Activated naive CD4-positive, alpha-beta T cell treated with anti-CD3 and anti-CD28 coated beads, Interleukin-2, amount 10 ng/mL, durations not matched to agents 7 days and 5 days (primary cell): ENCODE data around the gene IER5.

Experiments
- CTCF ChIA-PET: fragments of 350-600 bp; sonication (Branson Sonifier 250); formaldehyde crosslinking; loops from one replicate; lab custom pipeline; 2021; ENCODE audit warnings: antibody characterized with exemption; lab: Charles Lee
- DNase-seq: peaks from one replicate; pipeline ENCODE4 v3.0.0-alpha.2; 2020
- H3K27ac Mint-ChIP-seq: one replicate; pipeline ENCODE4 v1.8.0; 2021; ENCODE audit warnings: mild to moderate bottlenecking, moderate library complexity, mixed read lengths
- H3K27me3 Mint-ChIP-seq: one replicate; pipeline ENCODE4 v1.8.0; 2021; ENCODE audit warnings: mild to moderate bottlenecking, mixed read lengths
- H3K36me3 Mint-ChIP-seq: one replicate; pipeline ENCODE4 v1.8.0; 2021; ENCODE audit warnings: mixed read lengths
- H3K4me1 Mint-ChIP-seq: one replicate; pipeline ENCODE4 v1.8.0; 2021; ENCODE audit warnings: mixed read lengths
- H3K4me3 Mint-ChIP-seq: one replicate; pipeline ENCODE4 v1.8.0; 2021; ENCODE audit warnings: mild to moderate bottlenecking, moderate library complexity, mixed read lengths
- H3K9me3 Mint-ChIP-seq: one replicate; pipeline ENCODE4 v1.8.0; 2021; ENCODE audit warnings: mixed read lengths

The IER5 gene

DNA sequence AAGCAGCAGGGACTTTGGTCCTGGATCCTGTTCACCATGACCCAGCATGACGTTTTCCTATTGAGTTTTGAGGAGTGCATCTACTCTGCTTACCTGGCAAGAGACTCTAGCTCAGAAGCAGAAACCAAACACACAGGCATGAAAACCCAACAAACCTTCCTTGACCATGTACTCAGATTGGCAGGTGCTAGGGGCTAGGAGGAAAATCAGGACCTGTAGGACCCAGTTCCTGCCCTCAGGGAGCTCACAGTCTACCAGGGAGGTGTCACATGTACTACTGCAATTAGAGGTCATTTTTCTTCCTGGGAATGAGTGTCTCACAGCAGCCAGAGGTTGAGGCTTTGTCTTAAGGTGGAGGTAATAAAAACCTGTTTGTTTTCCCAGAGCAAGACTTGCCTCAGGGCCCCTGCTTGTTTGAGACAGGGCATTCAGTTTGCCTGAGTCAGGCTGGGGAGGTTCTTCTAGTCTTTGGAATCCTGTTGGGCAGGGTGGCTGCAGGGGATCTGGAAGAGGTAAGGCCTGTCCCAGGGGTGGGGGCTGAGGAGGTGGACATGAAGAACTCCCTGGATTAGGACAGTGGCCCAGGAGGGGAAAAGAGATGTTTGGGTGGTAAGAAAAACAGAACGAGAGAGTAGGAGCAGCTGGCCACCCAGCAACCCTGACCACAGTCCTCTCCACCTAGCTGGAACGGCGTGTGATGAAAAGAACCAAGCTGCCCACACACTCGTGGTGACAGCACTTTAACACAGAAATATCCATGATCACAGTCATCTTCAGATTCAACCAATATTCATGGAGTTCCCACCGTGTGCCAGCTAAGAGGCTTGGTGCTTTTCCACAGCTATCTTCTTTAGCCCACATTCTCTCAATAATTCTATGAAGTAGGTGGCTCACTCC is 30.8 kb downstream of the IER5 start:
- Mint-ChIP-seq H3K4me1 (no peaks in the 10 kb centered on the region), H3K36me3 (no peaks in the 10 kb centered on the region), H3K27ac (no peak overlapping the region), H3K4me3 (no peak overlapping the region), H3K27me3 (peaks cover 74% of the 10 kb centered on the region), H3K9me3 (no peaks in the 10 kb centered on the region)
- no peak for DNase-seq
- CTCF ChIA-PET: interaction anchor here (1.2 to 1.5 kb wide), 2 partner anchors 16 to 24 kb away, joined by 5 read pairs; no protein-coding TSS in a partner anchor

DNA sequence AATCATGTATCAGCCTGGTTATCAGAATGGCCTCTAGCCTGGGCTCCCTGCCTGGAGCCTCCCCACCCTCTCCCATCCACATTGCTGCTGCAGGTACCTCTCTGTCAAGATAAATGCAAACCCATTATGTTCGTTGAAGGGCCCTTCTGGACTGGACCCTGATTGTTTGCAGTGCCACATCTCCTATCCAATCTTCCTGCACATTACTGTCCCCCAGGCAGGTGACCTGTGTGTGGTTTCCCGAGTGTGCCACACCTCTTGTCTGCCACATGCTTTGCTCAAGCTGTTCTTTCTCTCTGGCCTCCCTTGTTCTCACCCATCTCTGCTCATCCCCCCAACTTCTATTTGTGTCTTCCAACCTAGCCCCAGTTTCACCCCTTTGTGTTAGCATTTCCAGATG is 32.4 kb downstream of the IER5 start:
- Mint-ChIP-seq H3K4me3 (no peak overlapping the region), H3K27me3 (peaks cover 66% of the 10 kb centered on the region), H3K27ac (no peak overlapping the region), H3K9me3 (no peaks in the 10 kb centered on the region), H3K4me1 (no peaks in the 10 kb centered on the region), H3K36me3 (no peaks in the 10 kb centered on the region)
- CTCF ChIA-PET: no interaction called here
- no peak for DNase-seq

DNA sequence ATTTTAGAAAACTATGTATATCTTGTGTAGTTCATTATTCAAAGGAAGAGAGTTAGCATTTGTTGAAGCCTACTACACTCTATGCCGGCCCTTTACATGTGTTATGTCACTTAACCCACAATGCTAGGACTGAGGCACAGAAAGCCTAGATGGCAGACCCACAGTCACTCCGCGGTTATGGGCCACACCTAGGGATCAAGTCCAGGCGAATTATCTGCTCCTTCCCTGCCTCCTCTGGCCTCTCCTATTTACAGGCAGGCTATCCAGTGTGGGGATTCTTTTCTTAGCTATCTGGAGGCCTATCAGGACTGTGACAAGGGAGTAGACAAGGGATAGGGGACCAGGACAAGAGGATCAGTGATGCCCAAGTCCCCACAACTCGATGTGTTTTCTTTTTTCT is 33.0 kb downstream of the IER5 start:
- Mint-ChIP-seq H3K4me3 (no peak overlapping the region), H3K36me3 (no peaks in the 10 kb centered on the region), H3K9me3 (no peaks in the 10 kb centered on the region), H3K4me1 (no peaks in the 10 kb centered on the region), H3K27me3 (peaks cover 63% of the 10 kb centered on the region), H3K27ac (no peak overlapping the region)
- CTCF ChIA-PET: no interaction called here
- no peak for DNase-seq

DNA sequence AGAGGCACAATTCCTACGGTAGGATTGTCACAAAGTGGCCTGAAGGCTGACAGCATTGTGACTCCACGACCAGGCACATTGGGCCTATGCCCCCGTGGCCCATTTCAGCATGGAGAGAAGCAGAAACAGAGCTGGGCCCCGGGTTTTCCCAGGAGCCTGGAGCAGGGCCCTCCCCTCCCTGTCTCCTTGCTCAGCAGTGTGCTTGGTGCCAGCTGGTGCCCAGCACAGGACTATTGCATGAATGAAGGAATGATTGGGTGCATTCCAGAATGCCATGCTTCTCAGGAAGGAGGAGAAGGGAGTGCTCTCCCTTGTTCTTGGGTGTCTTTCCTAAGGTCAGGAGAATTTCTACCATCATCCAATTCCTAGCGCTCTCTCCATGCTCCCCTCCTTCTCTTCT is 33.7 kb downstream of the IER5 start:
- DNase-seq: no peak
- H3K9me3 Mint-ChIP-seq: no peaks in the 10 kb centered on the region
- no peaks in the 10 kb centered on the region for H3K4me1 Mint-ChIP-seq
- CTCF ChIA-PET: no interaction called here
- no peak overlapping the region for H3K27ac Mint-ChIP-seq
- H3K36me3 Mint-ChIP-seq: no peaks in the 10 kb centered on the region
- no peak overlapping the region for H3K4me3 Mint-ChIP-seq
- H3K27me3 Mint-ChIP-seq: peaks cover 59% of the 10 kb centered on the region

DNA sequence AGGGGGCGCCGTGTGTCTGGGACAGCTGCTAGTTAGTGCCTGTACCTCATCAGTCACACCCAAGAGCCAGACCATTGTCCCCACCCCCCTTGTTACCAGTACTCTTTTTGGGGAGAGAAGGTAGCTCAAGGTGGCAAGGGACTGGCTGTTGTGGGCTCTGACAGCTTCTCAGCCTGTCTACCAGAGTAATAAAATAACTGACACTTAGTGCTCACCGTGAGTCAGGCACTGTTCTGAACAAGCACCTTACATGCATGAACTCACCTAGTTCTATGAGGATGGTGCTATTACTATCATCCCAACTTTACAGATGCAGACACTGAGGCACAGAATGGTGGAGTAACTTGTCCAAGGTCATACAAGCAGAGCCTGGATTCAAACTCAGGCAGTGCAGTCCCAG is 34.7 kb downstream of the IER5 start:
- Mint-ChIP-seq H3K27me3 (peaks cover 49% of the 10 kb centered on the region), H3K36me3 (no peaks in the 10 kb centered on the region), H3K9me3 (no peaks in the 10 kb centered on the region), H3K4me3 (no peak overlapping the region), H3K4me1 (peaks cover 2% of the 10 kb centered on the region), H3K27ac (no peak overlapping the region)
- CTCF ChIA-PET: no interaction called here
- DNase-seq: no peak

DNA sequence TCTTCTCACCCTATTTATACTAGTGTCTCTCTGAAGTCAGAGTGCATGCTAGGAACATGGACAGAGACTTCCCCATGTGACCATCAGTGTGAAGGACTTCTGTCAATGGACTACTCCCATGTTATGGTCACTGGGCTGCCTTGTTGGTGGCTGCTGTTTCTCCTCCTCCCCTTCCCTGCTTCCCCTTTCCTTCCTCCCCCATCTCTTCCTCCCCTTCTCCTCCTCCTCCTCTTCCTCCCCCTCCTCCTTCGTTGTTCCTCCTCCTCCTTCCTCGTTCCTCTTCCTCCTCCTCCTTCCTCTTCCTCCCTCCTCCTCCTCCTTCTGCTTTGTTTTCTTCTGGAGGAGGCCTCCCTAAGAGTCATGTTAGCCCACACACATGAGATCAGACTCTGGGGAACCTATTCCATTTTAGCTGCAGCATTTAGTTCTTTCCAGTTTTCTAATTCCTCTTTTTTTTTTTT is 35.8 kb downstream of the IER5 start:
- H3K36me3 Mint-ChIP-seq: no peaks in the 10 kb centered on the region
- H3K9me3 Mint-ChIP-seq: no peaks in the 10 kb centered on the region
- no peak overlapping the region for H3K4me3 Mint-ChIP-seq
- peaks cover 11% of the 10 kb centered on the region for H3K4me1 Mint-ChIP-seq
- no peak for DNase-seq
- H3K27ac Mint-ChIP-seq: no peak overlapping the region
- CTCF ChIA-PET: interaction anchor here (0.6 kb wide), 1 partner anchor 619 kb away, joined by 3 read pairs; no protein-coding TSS in a partner anchor
- peaks cover 45% of the 10 kb centered on the region for H3K27me3 Mint-ChIP-seq

DNA sequence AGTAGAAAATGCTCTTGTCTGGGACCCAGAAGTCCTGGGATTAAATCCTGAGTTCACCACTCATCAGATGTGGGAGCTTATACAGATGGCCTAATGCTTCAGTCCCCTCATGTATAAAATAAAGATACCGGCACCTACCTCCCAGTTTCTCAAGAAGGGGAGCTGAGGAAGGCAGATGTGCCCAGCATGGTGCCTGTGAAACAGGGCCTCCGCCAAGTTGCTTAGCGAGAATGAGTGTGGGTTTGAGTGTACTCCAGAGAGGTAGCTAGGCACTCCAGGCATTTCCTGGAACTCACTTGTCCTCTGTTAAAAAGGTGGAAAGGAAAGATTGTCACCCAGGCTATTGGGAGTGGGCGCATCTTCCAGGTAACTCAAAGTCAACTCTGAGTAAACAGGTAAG is 37.8 kb downstream of the IER5 start:
- CTCF ChIA-PET: interaction anchor here (2.1 kb wide), 1 partner anchor 23 kb away, joined by 6 read pairs; no protein-coding TSS in a partner anchor
- Mint-ChIP-seq H3K27me3 (peaks cover 46% of the 10 kb centered on the region), H3K9me3 (no peaks in the 10 kb centered on the region), H3K4me3 (no peak overlapping the region), H3K4me1 (peaks cover 19% of the 10 kb centered on the region), H3K36me3 (no peaks in the 10 kb centered on the region), H3K27ac (no peak overlapping the region)
- no peak for DNase-seq

DNA sequence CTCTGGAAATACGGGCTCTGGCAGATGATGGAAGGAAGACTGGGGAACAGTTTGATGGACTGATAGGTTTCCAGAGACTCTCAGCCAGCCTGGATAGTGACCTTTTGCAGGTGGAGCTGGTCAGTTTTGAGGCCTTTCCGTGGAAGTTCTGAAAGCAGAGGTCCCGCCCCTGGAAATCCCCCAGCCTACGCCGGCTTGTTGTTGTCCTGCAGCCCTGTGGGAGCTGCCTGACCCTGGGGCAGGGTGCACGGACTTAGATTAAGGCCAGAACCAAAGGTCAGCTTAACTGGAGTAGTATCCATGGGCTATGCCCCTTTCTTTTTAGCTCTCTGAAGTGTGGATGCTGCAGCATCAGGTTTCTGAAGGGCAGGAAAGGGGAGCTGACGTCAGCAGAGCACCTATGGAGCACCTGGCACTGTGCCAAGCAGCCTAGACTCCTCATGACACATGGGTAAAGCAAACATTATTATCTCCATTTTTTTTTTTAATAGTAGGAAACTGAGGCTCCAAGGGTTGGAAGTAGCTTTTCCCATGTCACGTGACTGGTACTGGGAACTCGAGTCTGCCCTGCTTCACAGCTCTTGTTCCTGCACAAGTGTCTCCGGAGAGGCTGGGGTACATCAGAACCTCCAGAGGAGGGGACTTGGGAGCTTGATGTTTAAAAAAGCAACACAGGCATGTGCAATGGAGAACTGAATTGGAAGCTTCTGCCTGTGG is 38.5 kb downstream of the IER5 start:
- peaks cover 19% of the 10 kb centered on the region for H3K4me1 Mint-ChIP-seq
- H3K27ac Mint-ChIP-seq: no peak overlapping the region
- CTCF ChIA-PET: interaction anchor here (0.7 to 2.9 kb wide), 4 partner anchors 14 to 23 kb away, joined by 3 to 13 read pairs (median 6); no protein-coding TSS in a partner anchor

DNA sequence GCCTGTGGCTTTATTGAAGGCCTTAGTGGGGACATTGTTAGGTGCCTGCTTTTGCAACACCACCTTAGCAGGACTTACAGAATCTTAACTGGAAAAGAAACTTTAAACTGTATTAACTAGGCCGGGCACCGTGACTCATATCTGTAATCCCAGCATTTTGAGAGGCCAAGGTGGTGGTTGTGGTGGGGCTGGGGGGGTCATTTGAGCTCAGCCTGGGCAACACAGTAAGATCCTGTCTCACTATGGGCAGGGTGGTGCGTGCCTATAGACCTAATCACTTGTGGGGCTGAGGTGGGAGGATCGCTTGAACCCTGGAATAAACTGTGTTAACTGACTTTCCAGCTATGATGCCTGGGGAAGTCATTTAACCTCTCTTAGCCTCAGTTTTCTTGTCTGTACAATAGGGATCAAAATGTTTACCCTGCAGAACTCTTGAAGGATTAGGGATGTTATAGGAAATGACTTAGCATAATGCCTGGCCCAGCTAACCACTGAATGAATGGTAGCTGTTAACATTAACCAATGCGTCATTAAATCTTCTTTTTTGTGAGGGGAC is 39.5 kb downstream of the IER5 start:
- Mint-ChIP-seq H3K9me3 (no peaks in the 10 kb centered on the region), H3K27me3 (peaks cover 45% of the 10 kb centered on the region), H3K4me3 (no peak overlapping the region), H3K4me1 (peaks cover 23% of the 10 kb centered on the region), H3K36me3 (no peaks in the 10 kb centered on the region), H3K27ac (no peak overlapping the region)
- no peak for DNase-seq
- CTCF ChIA-PET: interaction anchor here (1.3 to 2.9 kb wide), 4 partner anchors 13 to 24 kb away, joined by 3 to 13 read pairs (median 6); no protein-coding TSS in a partner anchor

More for the DNA sequence above, 38.5 kb downstream of the IER5 start:
- Mint-ChIP-seq H3K4me3 (no peak overlapping the region), H3K27me3 (peaks cover 50% of the 10 kb centered on the region), H3K9me3 (no peaks in the 10 kb centered on the region), H3K36me3 (no peaks in the 10 kb centered on the region)
- no peak for DNase-seq

DNA sequence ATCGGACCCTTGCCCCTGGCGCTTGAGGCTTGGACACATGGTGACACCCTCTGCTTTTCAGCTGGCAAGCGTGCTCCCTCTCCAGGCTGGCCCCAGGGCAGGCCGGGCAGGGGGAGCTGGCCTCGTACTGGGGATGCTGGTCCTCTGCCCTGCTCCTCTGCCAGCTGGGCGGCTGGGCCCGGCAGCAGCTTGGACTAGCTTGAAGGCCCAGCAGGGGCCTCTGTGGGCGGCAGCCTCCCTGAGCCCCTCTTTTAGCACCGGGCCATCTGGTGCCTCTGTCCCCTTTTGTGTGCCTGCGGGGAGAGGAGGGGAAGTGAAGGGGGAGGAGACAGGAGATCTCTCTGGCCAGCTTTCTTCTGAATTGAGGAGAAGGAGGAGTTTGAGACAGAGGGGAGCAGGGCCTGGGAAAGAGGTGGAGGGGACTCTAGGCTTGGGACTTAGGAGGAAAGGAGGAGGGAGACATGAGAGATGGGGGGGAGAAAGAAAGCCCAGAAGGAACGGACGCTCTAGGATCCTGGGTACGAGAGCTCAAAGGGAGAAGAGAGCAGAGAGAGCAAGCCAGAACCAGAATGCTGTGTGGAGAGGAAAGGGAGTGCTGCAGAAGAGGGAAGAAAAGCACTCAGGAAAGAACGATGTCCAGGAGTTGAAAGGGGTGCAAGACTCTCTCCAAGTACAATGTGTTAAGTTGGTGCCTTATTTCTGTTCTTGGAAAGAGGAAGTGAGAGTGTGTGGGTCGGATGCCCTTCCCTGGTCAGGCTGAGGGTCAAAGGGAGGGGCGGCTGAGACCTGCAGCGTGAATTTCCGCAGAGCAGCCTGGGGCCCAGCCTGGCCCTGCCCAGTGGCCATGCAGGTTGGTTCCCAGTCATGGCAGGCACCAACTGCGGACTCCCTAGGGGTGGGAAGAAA is 40.3 kb downstream of the IER5 start:
- H3K27me3 Mint-ChIP-seq: peaks cover 51% of the 10 kb centered on the region
- peaks cover 30% of the 10 kb centered on the region for H3K4me1 Mint-ChIP-seq
- H3K4me3 Mint-ChIP-seq: no peak overlapping the region
- H3K27ac Mint-ChIP-seq: no peak overlapping the region
- no peaks in the 10 kb centered on the region for H3K36me3 Mint-ChIP-seq
- CTCF ChIA-PET: interaction anchor here (1.3 to 2.9 kb wide), 3 partner anchors 12 to 25 kb away, joined by 3 to 13 read pairs (median 6); no protein-coding TSS in a partner anchor
- no peaks in the 10 kb centered on the region for H3K9me3 Mint-ChIP-seq
- DNase-seq: no peak

DNA sequence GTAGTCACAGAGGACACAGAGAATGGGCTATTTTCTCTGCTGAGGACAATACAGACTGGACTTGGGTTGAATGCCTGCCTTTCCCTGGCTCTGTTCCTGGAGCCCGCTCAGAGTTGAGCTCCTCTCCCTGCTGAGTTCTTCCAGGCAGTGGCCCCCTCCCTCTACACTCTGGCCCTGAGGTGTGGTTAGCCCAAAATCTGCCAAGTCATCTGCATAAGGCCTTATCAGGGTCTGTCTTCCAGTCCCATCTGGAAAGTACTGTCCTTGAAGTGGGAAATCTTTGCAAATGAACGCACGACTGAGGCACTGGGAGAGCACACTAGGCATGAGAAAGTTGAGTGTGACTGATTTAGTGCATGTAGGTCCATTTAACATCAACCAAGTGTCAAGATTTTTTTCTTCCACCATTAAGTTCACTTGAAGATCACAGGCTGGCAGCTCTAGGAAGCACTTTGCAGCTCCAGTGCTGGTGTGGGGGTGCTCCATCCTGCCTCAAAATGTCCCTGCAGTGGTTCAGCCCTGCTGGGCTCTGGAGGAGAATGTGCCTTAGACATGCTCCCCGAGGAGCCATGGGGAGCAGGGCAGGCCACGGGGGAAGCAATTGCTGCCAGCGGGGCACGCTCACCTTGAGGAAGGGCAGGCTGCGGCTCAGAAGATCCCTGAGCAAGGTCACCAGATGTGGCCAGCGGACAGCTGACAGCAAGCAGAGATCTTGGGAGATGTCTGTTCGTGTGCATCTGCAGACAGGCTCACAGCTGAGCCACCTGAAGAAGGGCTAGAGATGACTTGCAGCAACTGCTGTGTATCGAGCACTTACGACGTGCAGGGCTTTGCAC is 41.5 kb downstream of the IER5 start:
- DNase-seq: no peak
- peaks cover 42% of the 10 kb centered on the region for H3K4me1 Mint-ChIP-seq
- H3K4me3 Mint-ChIP-seq: no peak overlapping the region
- no peaks in the 10 kb centered on the region for H3K9me3 Mint-ChIP-seq
- peak overlapping the region; percentile 65 for H3K27ac Mint-ChIP-seq
- H3K36me3 Mint-ChIP-seq: no peaks in the 10 kb centered on the region
- CTCF ChIA-PET: no interaction called here
- H3K27me3 Mint-ChIP-seq: peaks cover 49% of the 10 kb centered on the region

DNA sequence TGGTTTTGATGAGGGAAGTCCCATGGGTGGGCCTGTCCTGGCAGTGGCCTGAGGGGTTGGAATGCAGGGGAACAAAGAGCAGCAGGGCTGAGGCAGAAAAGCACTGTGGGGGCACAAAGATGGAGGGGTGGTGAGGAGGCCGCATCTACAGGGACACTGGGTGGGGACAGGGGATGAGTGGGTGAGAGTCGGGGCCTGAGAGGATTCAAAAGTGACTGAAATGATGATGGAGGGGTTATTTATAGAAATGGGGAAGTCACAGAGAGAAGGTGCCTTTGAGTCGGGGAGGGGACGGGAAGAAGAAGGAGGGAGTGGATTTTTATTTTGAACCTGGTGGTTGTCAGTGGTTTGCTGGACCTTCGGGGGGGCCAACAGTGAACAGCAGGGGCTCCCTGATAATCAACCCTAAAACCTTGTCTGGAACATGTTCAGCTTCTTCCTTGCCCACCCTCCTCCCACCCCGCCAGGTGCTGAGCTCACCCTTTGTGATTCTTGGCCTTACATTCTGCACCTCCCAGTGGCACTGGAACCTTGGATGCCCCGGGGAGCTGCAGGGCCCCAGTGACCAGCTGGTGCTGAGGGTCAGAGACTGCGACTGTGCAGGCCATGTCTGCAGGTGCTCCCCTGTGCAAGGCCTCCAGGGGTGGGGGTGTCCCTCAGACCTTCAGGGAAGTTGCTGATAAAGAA is 42.9 kb downstream of the IER5 start:
- no peaks in the 10 kb centered on the region for H3K9me3 Mint-ChIP-seq
- no peak for DNase-seq
- CTCF ChIA-PET: interaction anchor here (1.0 kb wide), 1 partner anchor 10 kb away, joined by 3 read pairs; no protein-coding TSS in a partner anchor

More for the DNA sequence above, 42.9 kb downstream of the IER5 start:
- H3K4me1 Mint-ChIP-seq: peaks cover 54% of the 10 kb centered on the region
- H3K36me3 Mint-ChIP-seq: no peaks in the 10 kb centered on the region
- no peak overlapping the region for H3K27ac Mint-ChIP-seq
- H3K4me3 Mint-ChIP-seq: no peak overlapping the region
- H3K27me3 Mint-ChIP-seq: peaks cover 46% of the 10 kb centered on the region
